HG03558 (cell line): Measurements from ENCODE around the gene KMT2C.
"Not testable (repeated sequence)": the region's sequence is repeated elsewhere in the genome, so short reads cannot be mapped to it uniquely, and the experiment has no call there.

Experiments
- ATAC-seq: cut with Tn5 transposase; IDR thresholded peaks from one replicate; pipeline ENCODE4 v1.9.1; 2021; ENCODE audit warnings: moderate number of reproducible peaks; ENCODE audit not compliant: unreplicated experiment; ENCODE audit errors: extremely low read depth

The KMT2C gene

DNA sequence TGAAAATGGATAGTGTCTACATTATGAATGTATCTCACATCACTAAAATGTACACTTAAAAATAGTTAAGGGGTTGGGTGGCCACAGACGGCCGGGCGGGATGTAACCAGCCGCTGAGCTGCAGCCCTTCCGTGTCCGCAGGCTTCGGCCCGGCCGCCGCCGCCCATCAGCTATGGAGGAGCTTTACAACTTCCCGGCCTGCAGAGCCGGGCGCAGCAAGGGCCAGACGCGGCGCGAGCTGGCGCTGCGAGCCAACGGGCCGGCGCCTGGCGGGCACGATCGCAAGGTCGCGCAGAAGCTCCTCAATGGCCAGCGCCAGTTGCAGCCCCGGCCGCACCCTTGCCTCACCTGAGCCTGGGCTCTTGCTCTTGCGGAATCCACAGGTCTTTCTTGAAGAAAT is 69.1 kb downstream of the KMT2C start:
- ATAC-seq = no peak

DNA sequence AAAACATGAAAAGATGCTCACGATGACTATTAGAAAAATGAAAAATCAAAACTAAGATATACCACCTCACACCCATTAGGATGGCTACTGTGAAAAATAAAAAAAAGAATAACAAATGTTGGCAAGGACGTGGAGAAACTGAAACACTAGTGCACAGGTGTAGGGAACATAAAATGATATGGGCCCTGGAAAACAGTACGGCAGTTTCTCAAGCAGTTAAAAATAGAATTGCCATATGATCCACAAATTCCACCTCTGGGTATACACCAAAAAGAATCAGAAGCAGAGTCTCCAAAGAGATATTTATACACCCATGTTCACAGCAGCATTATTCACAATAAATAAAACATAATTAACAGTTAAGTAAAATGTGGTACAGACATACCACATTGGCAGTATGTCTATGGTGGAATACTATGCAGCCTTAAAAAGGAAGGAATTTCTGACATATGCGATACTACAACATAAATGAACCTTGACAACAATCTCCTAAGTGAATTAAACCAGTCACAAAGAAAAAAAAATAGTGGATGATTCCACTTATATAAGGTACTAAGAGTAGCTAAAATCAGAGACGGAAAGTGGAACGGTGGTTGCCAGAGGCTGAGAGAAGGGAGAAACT is 69.7 kb downstream of the KMT2C start:
- no peak for ATAC-seq

DNA sequence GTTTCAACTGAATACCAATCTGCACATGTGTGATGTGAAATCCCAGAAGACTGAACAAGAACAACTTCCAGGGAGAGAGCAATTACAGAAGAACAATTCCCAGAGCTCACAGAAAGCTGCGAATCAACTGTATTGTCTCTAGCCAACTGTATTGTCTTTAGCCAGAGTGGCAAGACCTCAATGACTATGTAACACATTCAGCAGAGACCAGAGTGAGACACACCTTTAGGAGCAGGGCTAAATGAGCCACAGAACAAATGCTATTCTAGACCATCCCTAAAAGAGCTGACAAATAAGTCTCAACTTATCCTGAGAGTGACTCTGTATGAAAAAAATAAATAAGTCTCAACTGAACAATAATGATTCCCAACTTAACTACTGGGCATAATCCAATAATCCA is 72.0 kb downstream of the KMT2C start:
- ATAC-seq = no peak

DNA sequence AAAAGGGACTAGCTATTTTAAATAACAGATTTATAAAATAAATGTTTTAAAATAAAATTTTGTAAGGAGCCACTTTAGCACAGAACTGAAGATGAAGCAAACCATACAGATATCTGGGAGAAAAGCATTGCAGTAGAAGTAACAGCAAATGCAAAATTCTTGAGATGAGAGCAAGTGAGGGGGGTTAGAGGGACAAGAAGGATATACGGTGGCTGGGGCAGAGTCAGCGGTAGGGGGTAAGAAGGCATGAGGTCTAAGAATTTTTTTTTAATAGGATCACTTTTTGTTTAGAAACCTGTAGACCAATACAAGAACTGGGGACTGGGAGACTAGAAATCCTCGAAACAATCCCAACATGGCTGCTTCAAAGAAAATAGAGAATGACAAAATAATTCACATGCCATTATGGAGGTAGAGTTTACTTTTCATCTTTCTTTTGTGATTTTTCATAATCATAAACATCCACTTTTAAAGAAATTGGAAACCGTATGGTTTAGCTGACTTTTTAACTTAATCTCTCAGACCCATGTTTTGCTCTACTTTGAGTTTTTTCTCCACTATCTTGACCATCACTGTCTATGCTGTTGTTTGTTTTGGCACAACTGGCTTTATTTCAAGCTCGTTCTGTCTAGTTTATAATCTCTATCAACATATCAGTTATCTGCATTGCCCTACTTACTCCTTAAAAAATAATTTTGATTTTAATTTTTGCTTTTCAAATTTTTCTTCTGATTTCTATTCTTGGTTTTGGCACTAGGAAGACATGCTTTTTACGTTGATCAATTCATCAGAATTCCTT is 73.5 kb downstream of the KMT2C start:
- ATAC-seq = no peak

DNA sequence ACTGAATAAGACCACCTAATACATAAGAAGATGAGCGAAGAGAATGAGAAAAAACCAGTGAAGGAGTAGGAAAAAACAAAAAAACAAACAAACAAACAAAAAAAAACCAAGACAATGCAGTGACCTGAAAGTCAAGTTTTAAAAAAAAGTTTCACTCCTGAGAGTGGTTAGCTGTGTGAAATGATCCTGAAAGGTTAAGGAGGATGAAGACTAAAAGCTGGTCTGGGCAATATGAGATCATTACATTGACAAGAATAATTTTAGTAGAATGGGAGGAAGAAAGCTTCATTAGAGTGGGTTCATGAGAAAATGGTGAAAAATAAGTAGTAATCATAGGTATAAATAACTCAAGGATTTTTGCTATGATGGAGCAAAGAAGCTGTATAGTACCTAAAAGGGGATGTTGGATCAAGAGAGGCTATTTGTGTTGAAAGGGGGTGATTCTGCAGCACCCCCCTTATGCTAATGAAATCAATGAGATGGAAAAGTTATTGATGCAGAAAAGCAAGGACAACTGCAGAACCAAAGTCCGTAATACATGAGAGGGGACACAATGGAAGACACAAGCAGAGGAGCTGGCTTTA is 80.2 kb downstream of the KMT2C start:
- no peak for ATAC-seq

DNA sequence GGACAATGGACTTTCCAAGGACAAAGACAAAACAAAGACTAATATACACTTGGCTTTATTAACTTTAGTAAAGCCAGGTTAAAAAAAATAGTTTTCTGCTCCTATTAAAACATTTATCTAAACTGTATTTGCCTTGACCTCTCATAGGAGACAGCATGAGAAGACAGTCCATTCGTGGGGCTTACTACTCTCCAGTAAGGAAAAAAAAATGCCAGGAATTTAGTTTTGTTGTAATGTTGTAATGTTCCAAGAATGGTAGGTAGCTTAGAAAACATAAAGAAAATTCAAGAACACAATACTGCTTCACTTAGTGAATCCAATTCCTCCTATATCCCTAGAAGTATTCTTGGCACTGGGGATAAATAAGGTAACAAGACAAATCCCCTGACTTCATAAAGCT is 81.7 kb downstream of the KMT2C start:
- no peak for ATAC-seq

DNA sequence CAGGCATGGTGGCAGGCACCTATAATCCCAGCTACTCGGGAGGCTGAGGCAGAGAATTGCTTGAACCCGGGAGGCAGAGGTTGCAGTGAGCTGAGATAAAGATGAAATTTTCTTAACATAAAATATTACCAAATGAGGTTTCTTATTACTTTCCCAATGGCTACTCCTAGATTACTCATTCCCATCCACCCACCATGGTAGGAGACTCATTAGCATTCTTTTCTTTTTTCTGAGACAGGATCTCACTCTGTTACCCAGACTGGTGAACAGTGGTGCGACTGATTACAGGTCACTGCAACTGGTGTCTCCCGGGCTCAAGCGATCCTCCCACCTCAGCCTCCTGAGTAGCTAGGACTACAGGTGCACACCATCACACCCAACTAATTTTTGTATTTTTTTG is 82.5 kb downstream of the KMT2C start:
- not testable (repeated sequence) for ATAC-seq

DNA sequence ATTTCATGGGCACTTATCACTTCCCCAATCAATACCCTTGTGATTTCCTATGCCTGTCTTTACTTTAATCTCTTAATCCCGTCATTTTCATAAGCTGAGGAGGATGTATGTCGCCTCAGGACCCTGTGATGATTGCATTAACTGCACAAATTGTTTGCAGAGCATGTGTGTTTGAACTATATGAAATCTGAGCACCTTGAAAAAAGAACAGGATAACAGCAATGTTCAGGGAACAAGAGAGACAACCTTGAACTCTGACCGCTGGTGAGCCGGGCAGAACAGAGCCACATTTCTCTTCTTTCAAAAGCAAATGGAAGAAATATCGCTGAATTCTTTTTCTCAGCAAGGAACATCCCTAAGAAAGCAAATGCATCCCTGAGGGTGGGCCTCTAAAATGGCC is 84.1 kb downstream of the KMT2C start:
- not testable (repeated sequence) for ATAC-seq

DNA sequence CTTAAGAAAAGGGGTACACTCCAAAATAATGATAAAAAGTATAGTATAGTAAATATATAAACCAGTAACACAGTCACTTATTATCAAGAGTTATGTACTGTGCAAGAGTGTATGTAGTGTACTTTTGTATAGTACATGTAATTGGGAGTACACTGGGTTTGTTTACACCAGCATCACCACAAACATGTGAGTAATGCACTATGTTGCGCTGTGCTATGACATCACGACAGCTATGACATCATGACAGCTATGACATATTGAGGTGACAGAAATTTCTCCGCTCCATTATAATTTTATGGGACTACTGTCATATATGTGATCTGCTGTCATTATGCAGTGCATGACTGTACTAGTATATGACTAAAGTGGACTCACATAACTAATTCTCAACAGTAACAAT is 84.6 kb downstream of the KMT2C start:
- no peak for ATAC-seq

DNA sequence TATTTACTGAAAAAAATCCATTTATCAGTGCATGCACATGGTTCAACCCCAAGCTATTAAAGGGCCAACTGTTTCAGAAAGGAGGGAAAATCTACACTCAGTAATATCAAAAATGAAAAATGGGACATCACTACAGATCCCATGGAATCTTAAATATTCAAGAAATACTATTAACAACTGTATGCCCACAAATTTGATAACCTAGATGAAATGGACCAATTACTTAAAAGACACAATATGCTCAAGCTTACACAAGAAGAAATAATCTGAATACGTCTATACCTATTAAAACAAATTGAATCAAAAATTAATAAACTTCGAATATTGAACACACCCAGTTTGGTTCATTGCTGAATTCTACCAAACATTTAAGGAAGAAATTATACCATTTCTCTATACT is 87.9 kb downstream of the KMT2C start:
- ATAC-seq = no peak

DNA sequence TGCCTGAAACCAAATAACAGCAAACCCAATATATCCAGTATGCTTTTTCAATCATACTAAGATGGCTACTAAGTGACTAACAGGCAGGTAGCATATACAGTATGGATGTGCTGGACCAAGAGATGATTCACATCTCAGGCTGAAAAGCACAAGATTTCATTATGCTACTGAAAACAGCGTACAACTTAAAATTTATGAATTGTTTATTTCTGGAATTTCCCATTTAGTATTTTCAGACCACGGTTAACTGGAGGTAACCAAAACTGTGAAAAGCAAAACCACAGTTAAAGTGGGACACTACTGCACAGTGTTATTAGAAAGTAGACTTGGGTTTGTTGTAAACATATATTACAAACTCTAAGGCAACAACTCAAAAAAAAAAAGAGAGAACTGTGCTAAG is 91.5 kb downstream of the KMT2C start:
- ATAC-seq = peak; percentile 26

DNA sequence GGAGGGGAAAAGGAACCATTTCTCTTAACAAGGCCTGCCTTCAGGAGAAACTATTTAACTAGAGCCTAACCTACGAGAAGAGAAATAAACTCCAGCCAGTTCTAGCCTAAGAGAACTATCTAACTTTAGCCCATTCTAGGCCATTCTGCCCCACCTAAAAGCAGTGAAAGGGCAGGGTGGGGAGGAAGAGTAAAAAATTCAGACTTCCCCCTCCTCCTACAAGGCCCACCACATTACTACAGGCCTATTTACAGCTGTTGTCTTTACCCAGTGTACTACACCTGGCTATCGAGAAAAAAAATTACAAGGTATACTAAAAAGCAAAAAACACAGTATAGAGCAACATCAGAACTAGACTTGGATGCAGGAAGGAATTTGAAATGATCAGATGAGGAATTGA is 93.0 kb downstream of the KMT2C start:
- ATAC-seq = no peak

DNA sequence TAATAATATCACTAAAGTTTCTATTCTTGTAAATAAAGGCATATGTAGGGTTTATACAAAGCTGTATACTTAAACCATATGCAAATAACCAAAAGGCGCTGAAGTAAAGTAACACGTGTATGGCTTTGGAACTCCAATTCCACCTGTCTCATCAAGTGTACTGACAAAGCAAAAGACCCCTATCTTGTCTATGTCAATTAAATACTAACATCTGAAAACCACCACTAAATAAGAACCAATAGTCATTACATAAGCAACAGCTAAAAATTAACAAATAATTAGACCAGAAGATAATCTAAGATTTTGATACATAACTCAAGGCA is 93.9 kb downstream of the KMT2C start:
- no peak for ATAC-seq

DNA sequence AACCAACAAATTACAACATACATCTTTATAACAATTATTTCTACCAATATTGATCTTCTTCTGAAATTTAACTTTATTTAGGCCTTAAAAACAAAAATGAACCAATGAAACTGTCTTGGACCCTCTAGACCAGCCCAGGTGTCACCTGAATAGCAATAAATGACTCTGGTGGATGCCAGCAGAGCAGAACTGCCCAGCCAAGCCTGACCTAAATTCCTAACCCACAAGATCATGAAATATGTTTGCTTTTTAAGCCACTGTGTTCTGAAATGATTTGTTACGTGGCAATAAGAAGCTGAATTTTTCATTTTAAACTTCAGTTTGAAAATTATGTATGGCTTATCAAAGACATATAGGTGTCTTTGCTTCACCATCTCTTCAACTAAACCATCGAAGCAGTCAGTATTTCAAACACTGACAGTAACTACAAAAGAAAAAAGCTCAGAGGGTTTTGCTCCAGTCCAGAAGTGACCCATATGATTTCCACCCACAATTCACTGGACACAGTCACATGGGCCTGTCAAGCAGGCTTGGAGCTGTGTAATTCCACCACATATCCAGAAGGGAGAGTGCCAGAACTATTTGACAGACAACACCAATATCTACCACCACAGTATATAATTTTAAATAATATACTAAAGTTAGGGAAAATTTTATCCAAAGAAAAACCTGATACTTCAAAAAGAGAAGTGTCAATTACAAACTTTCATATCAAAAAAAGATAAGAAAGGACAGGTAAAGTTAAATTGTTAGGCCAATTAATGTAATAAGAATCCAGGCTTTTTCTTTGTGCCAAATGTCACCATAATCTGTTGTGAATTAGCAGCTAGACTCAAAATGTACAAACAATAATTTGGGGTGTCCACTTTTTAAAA is 94.5 kb downstream of the KMT2C start:
- ATAC-seq = no peak

DNA sequence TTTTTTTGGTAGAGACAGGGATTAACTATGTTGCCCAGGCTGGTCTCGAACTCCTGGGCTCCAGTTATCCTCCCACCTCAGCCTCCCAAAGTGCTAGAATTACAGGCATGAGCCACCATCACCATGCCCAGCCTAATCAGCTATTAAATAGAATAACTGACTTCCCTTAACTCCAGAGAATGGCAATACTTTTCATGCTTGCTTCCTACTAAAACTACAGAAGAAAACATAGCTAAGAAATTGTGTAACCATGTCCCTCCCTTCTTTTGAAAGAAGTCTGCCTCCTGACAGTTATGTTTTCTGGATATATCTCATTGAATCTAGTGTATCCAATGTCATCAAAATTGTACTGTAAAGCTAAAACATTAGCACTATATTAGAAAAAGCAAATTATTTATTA is 95.6 kb downstream of the KMT2C start:
- ATAC-seq = no peak

DNA sequence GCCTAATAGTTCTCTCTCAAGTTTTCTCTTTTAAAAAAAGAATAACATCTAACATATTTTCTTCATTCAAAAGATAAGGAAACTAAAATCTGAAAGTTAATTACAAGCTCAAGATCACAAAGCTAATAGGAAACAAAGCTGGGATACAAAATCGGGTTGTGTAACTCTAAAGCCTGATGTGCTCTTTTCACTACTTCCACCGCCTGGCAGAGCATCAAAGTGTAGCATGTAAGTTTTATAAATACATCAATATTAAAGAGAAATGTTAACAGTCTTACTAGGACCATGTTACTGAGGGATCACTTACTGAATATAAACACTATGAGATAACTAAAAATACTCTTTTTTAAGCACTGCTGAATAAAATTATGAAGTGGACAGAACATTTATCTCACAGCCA is 97.2 kb downstream of the KMT2C start:
- ATAC-seq = no peak

DNA sequence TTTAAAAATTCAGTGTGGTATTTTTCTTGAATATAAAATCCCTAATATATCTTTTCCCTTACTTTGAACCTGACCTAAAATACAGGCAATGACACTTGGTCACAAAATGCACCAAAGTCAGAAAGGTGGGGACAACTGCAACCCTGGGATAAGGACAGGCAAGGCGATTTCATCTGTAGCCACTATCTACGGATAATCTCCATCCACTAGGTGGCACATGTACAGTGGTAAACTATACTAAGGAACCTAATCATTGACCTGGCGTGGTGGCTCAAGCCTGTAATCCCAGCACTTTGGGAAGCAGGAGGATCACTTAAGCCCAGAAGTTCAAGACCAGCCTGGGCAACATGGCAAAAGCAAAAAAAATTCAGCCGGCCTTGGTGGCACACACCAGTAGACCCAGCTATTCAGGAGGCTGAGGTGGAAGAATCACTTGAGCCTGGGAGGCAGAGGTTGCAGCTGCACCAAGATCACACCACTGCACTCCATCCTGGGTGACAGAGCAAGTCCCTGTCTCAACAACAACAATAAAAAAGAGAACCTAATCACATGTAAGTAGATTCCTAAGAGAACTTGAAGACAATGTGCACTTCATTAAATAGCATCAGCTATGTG is 98.9 kb downstream of the KMT2C start:
- ATAC-seq = no peak

DNA sequence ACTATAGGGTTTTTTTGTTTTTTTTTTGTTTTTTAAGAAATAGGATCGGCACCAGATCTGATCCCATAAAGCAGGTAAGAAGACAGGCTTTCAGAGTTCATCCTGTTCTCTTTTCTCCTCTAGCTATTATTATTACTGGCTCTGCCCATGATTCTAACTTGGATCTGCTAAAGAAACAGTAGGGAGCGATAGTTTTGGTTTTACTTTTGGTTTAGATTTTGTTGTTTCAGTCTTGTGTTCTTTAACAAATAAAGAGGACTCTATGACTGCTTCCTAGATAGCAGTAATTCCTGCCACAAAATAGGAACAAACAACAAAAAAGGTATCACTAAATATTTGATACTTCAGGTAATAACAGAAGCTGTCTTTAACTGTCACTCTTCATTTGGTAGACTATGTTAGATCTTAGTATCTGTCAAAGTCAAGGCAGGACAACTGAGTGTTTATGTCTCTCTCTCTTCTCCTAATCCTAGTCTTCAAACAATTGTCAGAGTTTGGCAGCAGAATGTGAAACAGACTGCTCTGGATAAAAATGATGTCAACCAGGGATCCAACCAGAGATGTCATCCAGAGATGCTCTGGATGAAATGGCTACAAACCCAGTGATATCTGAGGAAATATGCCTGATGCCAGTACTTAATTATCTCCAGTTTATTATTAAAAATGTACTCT is 99.8 kb downstream of the KMT2C start:
- ATAC-seq = no peak

DNA sequence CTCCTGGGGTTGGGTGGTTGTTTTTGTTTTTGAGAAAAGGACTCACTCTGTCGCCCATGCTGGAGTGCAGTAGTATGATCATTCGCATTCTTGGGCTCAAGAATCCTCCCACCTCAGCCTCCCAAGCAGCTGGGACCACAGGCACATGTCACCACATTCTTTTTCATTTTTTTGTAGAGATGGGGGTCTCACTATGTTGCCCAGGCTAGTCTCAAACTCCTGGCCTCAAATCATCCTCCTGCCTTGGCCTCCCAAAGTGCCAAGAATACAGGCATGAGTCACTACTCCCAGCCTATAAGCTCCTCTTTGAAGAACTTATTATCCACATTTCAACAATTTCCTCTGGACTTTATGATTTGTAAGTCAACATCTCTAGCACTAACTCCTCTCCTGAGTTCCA is 102.7 kb downstream of the KMT2C start:
- ATAC-seq = no peak

DNA sequence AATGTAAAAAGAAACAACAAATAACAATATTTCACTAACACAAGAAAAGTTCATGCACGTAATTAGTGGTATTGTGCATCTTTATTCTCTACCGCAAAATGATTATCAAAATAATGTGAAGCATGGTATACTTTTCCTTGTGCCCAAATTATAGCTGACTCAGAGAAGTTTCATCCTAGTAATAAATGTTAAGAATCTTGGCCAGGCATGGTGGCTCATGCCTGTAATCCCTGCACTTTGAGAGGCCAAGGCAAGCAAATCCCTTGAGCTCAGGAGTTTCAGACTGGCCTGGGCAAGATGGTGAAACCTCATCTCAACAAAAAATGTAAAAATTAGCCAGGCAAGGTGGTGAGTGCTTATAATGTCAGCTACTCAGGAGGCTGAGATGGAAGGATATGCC is 105.0 kb downstream of the KMT2C start:
- no peak for ATAC-seq
